Endothelial cell (in vitro differentiated cells): Measurements from ENCODE around the gene FOXA3. TPM values are rescaled to one million over a fixed set of nuclear protein-coding genes. Genes with fewer than 3 reads are reported as not detected.

Experiments used
- DNase-seq: peaks from one replicate; pipeline ENCODE4 v3.0.0; 2021; ENCODE audit warnings: low spot score
- H3K27ac Mint-ChIP-seq: one replicate; pipeline ENCODE4 v1.8.0; 2021; ENCODE audit warnings: mixed read lengths, inconsistent platforms; ENCODE audit not compliant: unreplicated experiment
- H3K27me3 Mint-ChIP-seq: one replicate; pipeline ENCODE4 v1.8.0; 2021; ENCODE audit warnings: mild to moderate bottlenecking, moderate library complexity, mixed read lengths, inconsistent platforms; ENCODE audit not compliant: unreplicated experiment
- H3K36me3 Mint-ChIP-seq: one replicate; pipeline ENCODE4 v1.8.0; 2021; ENCODE audit warnings: mild to moderate bottlenecking, low read depth, mixed read lengths, inconsistent platforms; ENCODE audit not compliant: unreplicated experiment
- H3K4me1 Mint-ChIP-seq: one replicate; pipeline ENCODE4 v1.8.0; 2021; ENCODE audit warnings: mild to moderate bottlenecking, mixed read lengths, inconsistent platforms; ENCODE audit not compliant: unreplicated experiment
- H3K4me3 Mint-ChIP-seq: one replicate; pipeline ENCODE4 v1.8.0; 2021; ENCODE audit warnings: mild to moderate bottlenecking, mixed read lengths, inconsistent platforms; ENCODE audit not compliant: unreplicated experiment
- H3K9me3 Mint-ChIP-seq: one replicate; pipeline ENCODE4 v1.8.0; 2021; ENCODE audit warnings: mixed read lengths, inconsistent platforms; ENCODE audit not compliant: unreplicated experiment
- total RNA-seq: library from RNA; stranded (reverse); fragmentation: NEBNext Ultra II Directional; extraction: Animal tissue kit (Norgen Biotek cat#: 25700); gene quantifications from one replicate; pipeline ENCODE4 v1.2.1, GENCODE V29; 2021; ENCODE audit not compliant: unreplicated experiment
- TF ChIP-seq, protein P1 (sequence below): fragments of 200-600 bp; sonication (generic); IDR thresholded peaks from one replicate; pipeline ENCODE4 v1.5.0; 2021; ENCODE audit warnings: antibody characterized with exemption; ENCODE audit not compliant: unreplicated experiment

The FOXA3 gene
- total RNA-seq, 1 donor from 2014 or later: 1.1 TPM

DNA sequence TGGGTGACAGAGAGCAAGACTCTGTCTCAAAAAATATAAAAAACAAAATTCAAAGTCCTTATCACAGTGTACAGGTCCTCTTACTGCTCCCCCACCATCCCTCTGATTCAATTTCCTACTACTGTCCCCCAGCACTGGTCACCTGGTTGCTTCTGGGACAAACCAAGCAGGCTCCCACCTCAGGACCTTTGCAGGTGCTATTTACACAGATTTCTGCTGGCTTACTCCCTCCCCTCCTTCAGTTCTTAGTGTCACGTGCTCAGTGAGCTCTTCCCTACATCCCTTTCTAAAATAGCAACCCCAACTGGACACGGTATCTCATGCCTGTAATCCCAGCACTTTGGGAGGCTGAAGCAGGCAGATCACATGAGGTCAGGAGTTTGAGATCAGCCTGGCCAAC lies 15.8 kb downstream of the FOXA3 start:
- Mint-ChIP-seq H3K4me3 (no peak overlapping the region), H3K27me3 (peaks cover 11% of the 10 kb centered on the region), H3K4me1 (peaks cover 41% of the 10 kb centered on the region), H3K27ac (no peak overlapping the region), H3K9me3 (no peaks in the 10 kb centered on the region), H3K36me3 (no peaks in the 10 kb centered on the region)
- TF ChIP-seq, protein P1, sequence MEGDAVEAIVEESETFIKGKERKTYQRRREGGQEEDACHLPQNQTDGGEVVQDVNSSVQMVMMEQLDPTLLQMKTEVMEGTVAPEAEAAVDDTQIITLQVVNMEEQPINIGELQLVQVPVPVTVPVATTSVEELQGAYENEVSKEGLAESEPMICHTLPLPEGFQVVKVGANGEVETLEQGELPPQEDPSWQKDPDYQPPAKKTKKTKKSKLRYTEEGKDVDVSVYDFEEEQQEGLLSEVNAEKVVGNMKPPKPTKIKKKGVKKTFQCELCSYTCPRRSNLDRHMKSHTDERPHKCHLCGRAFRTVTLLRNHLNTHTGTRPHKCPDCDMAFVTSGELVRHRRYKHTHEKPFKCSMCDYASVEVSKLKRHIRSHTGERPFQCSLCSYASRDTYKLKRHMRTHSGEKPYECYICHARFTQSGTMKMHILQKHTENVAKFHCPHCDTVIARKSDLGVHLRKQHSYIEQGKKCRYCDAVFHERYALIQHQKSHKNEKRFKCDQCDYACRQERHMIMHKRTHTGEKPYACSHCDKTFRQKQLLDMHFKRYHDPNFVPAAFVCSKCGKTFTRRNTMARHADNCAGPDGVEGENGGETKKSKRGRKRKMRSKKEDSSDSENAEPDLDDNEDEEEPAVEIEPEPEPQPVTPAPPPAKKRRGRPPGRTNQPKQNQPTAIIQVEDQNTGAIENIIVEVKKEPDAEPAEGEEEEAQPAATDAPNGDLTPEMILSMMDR: no peak
- DNase-seq: no peak

DNA sequence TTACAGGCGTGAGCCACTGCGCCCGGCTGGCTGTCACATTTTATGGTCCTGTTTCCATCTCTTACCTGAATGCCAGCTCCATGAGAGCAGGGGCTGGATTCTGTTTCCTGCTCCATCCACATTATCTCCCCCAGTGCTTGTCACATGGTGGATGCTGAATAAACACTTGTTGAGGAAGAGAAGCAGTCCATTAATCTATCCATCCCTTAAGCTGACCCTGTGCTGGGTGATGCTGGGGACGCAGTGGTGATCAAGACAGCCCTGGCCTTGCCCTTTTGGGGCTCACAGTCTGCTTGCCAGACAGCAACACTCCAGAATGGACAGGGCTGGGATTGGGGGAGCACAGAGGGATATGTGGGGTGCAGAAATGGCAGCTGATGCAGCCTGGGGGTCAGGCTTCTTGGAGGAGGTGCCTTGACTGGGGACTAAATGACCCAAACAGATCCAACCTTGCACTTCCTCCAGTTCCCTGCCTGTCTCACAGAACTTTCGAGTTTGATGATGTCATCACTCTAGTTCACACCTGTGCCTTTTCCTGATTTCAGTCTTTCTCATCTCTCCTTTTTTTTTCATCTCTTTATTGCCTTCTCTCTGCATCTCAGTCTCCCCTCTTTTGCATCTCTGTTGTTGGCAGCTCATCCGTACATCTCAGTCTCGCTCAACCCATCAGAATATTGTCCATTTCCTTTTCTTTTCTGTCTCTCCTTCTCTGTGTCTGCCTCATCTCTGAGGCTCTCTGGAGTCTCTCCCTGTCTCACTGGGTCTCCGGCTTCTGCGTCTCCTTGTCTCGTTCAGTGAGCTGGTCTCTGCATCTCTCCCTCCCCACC lies 17.2 kb downstream of the FOXA3 start:
- TF ChIP-seq, protein P1: no peak
- Mint-ChIP-seq H3K27me3 (peaks cover 13% of the 10 kb centered on the region), H3K4me1 (peaks cover 32% of the 10 kb centered on the region), H3K9me3 (no peaks in the 10 kb centered on the region), H3K36me3 (no peaks in the 10 kb centered on the region), H3K4me3 (no peak overlapping the region), H3K27ac (peak overlapping the region; percentile 21)
- no peak for DNase-seq

DNA sequence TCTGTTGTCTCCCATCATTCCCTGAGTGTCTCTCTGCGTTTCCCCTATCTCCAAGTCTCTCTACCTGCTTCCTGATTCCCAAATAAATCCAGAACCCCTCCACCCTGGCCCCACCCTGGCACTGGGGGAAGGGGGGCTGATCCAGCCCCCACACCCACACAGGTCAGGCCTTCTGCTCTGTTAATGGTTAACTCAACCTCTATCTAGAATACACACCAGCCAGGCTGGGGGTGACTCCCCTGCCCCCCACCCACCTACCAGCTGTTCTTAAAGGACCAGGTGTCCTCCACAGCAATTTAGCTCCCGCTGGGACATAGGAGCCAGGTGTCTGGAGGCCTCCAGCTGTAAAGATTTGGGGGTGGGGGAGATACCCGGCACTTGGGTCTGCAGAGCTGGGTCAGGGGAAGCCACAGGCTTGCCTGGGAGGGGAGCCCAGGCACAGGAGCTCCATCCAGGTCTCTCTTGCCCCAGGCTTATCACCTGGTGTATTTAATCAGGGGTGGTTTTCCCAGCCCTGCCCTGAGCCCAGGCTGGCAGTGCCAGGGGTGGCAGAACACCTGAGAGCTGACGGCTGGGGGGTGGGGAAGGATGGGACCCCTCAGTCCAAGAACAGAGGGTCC lies 17.9 kb downstream of the FOXA3 start:
- no peak for DNase-seq
- Mint-ChIP-seq H3K9me3 (no peaks in the 10 kb centered on the region), H3K27ac (no peak overlapping the region), H3K27me3 (peaks cover 18% of the 10 kb centered on the region), H3K36me3 (no peaks in the 10 kb centered on the region), H3K4me3 (no peak overlapping the region), H3K4me1 (peaks cover 30% of the 10 kb centered on the region)
- TF ChIP-seq, protein P1: no peak

DNA sequence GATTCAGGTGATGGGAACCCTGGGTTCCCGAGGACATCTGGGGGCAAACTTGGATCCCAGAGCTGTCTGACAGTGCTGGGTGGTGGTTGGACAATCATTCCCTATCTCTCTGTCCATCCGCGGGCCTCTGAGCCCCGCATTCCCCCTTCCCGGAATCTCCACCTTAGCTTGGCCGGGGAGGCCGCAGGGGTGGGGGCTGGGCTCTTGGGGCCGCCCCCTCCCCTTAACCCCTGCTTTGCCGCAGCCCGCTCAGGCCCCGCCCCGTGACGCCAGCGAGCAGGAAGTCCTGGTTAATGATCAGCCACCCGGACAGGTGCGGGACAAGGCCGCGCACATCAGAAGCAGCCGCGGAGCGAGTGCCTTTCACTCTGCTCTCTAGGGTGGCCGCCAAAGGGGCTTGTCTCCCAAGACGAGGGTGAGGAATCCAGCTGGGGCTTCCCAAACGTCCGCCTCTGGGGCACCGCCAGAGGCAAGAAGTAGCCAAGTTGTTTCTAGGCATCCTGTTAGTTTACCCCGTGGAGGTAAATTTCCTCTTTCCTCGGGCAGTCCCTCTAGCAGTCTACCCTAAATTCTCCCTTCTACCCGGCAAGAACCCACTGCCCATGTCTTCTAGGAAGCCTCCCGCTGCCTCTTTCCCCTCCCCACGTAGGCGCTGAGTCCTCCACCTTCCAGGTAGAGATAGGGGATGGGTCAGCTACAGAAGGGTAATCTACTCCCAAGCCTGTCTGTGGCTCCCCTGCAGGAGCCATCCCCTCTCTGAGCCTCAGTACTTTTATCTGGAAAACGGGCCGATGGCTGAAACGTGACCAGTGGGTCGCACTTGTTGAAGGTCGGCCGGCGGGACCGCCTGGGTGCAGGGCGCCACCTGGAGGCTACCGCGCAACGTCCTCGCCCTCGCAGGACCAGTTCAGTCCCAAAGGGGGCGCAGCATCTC lies 18.8 kb downstream of the FOXA3 start:
- Mint-ChIP-seq H3K36me3 (no peaks in the 10 kb centered on the region), H3K27ac (no peak overlapping the region)

More for the DNA sequence above, 18.8 kb downstream of the FOXA3 start:
- peaks cover 22% of the 10 kb centered on the region for H3K4me1 Mint-ChIP-seq
- TF ChIP-seq, protein P1: peak; percentile 87
- peak overlapping the region; percentile 91 for H3K4me3 Mint-ChIP-seq
- DNase-seq: peak; percentile 94
- peaks cover 21% of the 10 kb centered on the region for H3K27me3 Mint-ChIP-seq
- H3K9me3 Mint-ChIP-seq: no peaks in the 10 kb centered on the region
